Islet of Langerhans (tissue), 1 donor: ENCODE results near the gene PHYHD1.

Experiments
- FAIRE-seq: peaks from one replicate; lab custom pipeline; 2011; peaks lifted over from hg19 to GRCh38; lab: Jason Lieb, UNC

The PHYHD1 gene

DNA sequence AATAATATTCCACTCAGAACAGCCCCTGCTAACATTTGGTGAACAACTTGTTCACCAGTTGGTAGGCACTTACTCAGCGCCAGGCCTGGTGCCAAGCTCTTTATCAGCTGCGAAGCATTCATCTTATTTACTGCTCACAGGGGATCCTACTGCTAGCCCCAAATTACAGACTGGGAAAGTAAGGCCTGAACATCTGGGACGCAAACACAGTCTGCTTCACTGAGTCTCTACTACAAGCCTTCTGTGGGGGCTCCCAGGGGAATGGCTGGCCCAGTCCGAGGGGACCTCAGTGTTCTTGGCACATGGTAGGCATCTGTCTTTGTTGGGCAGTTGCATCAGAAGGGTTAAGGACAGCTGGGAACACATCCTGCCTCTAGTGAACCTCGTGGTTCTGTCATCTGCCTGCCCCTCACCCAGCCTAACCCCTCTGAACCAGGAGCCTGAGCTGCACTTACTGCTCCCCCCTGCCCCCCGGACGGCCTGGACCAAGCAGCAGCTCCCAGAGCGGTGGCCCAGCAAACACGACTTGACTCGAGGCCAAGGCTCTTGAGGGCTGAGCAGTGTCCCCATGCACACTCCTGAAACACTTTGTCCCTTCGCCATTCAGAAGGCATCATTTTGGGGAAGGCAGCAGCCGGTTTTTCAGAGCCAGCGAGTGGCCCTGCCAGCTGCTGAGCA is at the start of gene PHYHD1:
PHYHD1 (plus strand) TSS at position 602 of the 678 bp plus-strand sequence. CDS start 1,342 bp downstream, outside the sequence.
- no peak for FAIRE-seq

DNA sequence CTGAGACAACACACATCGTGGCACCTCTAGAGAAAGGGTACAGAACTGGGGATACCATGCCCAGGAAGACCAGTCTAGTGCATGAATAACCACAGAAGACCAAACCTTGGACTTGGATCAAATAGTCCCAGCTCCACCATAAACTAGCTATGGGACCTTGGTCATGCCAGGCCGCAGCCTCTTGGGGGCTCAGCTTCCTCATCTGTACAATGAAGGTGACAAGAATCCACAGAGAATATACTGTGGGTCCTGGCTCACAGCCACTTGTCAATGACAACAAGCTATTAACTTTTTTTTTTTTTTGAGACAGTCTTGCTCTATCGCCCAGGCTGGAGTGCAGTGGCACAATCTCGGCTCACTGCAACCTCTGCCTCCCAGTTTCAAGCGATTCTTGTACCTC is 42.9 kb upstream of the PHYHD1 start:
- no peak for FAIRE-seq

DNA sequence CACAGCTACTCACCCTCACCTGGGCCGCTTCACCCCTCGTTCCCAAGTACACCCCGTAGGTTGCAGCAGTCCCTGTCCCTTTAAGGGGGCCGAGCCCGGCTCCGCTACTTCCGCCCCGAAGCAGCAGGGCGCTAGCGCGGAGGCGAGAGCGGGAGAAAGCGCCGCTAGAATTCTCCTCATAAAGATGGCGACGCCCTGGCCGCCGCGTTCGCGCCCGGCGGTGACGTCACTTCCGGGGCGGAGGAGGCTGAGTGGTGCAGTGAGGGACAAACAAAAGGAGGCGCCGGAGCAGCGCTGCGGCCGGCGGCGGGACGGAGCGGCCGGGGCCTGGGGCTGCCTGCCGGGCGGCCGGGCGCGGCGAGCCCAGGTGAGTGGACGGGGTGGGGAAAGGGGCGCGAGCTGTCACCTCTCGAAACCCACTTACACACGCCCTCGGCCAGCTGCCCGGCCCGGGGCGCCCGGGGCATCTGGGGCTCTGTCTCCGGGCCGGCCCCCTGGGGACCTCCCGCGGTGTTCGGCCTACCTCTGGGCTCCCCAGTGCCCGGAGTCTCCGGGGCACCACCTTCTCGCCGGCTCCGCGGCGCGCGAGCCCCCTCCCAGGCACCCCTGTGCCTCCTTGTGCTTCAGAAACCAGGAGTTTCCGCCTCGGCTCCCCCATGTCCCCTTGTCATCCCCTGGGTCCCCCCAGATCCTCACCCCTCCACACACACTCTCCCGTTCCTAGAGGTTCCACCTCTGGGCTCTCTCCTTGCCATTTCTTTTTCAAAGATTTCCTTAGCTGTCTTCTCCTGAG is 38.7 kb upstream of the PHYHD1 start, which contains the start of the genes KYAT1 and LRRC8A:
KYAT1 (minus strand) TSS at position 67 of the 793 bp plus-strand sequence. CDS start 36,545 bp downstream, outside the sequence.
LRRC8A (plus strand) TSS at position 250 of the 793 bp plus-strand sequence. CDS start 25,032 bp downstream, outside the sequence.
- no peak for FAIRE-seq

DNA sequence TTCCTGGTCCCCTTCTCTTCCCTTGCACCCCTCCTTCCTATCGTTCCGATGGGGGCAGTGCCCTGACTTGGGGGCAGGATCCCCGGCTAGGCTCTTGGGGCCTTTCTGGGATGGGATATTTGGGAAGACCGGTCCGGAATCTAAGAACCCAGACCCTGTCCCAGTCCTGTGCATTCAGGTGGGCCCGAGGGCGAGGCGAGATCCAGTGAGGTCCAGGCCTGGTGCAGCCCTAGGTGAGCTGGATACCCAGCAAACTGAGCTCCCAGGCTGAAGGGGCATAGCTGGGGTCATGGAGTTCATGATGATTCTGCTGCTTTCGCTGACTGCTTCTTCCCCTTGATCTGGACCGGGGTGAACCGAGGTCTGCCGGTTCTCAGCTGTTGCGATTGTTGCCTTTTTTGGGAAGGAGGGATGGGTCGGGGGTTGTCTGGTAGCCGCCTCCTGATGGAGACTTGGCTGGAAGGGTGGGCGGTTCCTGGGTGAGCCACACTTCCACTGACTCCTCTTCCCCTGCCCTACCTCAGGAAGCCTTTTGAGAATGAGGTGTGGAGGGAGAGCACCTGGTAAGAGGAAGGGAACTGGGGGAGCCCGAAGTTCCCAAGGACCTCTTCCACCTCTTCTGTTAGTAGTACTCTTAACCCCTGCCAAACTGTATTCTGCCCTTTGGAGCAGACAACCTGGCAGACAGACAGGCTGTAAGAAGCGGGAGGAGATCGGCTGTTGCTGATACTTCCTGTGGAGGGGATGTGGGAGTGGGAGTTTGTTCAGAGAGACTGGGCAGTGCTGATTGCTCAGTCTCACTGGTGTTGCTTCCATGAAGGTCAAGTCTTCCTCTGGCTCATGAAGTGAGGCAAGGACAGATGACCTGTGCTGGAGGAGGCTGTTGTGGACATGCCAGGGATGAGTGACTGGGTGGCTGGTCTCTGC is 37.8 kb upstream of the PHYHD1 start:
- no peak for FAIRE-seq

DNA sequence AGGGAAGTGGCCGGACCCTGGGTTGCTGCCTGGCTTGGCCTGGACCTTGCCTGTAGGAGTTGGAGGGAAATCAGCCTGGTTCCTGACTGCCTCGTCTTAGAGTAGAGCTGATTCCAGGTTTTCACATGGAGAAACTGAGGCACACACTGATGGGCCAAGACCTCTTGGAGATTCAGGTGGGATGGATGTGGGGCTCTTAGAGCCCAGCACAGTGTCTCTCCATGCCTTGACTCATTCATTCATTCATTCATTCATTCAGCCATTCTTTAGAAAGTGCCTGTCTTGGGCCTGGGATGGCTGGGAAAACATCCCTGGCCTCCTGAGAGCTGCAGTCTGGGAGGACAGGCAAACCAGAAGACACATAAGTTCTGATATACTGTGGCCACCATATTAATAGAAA is 36.6 kb upstream of the PHYHD1 start:
- FAIRE-seq, result no peak

DNA sequence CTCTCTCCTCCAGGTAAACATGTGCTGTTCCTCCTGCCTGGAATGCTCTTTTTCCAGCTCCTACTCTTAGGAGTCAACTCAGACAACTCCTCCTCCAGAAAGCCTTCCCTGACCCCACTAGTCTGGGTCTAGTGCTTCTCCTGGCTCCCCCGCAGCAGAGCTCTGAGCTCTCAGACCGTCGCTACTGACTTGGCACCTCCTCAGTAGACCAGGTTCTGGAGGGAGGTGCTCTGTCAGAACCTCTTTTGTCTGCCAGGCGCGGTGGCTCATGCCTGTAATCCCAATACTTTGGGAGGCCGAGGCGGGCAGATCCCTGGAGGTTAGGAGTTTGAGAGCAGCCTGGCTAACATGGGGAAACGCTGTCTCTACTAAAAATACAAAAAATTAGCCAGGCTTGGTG is 35.4 kb upstream of the PHYHD1 start:
- FAIRE-seq, result no peak

DNA sequence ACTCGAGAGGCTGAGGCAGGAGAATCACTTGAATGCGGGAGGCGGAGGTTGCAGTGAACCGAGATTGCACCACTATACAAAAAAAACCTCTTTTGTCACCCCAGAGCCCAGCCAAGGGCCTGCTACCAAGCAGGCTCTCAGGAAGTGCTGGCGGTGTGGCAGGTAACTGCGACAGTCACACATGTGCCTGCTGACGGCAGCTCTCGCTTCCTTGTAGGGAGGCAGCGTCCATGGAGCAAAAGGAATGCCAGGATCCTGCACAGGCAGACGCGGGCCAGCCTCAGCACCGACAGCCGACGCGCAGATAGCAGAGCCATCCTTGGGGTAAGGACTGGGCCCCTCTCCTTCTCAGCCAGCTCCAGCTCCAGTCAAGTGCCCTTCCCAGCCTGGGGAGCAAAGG is 35.0 kb upstream of the PHYHD1 start:
- FAIRE-seq, result no peak

DNA sequence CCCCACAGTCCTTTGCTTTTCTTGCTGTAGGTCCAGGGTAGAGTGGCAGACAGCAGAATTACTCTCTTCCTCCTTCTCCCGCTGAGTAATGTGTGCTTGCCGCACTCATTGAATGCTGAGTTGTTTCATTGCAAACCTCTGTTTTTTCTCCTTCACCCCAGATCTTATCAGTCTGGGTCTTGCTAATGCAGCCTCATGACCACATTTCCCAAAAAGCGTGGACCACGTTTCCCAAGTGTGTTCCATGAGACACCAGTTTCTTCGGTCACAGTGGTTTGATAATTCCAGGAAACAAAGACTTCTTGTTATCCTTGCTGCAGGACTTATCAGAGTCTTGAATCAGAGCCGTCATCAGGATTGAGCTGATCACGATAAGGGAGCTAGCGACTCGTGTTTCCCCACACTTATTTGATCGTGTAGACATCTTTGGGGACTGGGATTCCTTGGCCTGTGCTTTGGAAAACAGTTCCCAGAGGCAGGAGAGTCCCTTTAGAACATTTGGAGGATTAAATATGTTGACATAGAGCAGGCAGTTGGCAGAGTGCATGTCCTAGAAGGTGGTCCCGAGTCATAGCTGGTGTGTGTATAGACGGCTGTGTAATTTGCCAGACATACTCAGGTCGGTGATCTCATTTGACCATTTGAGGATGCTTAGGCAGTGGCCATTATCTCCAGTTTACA is 34.4 kb upstream of the PHYHD1 start:
- no peak for FAIRE-seq

DNA sequence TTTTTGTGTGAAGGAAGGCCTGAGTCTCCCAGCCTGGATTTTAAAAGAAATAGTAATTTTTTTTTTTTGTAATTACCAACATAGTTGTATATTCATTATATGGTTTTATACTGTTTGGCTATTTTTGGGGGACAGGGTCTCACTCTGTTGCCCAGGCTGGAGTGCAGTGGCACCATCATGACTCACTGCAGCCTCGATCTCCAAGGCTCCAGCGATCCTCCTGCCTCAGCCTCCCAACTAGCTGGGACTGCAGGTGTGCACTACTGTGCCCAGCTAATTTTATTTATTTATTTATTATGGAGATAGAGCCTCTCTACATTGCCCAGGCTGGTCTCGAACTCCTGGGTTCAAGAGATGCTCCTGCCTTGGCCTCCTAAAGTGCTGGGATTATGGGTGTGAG is 33.7 kb upstream of the PHYHD1 start:
- no peak for FAIRE-seq

DNA sequence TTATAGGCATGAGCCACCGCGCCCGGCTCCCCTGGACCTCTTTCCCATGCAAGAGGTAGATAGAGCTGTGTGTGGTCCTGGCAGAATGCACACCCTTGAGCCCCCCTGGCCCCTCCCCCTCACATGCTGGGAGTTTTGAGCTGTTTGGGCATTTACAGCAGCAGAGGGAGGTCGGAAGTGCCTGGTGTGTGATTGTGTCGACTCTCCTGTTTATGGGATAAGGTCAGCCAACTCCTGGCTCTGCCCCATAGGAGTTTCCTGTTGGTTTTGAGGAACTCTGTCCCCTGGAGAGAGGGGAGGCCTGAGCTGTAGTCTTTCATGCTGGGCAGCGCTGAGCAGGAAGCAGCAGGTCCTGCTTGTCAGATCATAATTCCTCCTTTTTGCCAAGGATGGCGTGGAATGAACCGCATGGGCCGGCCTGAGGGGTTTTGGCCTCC is 32.9 kb upstream of the PHYHD1 start:
- FAIRE-seq, result no peak

DNA sequence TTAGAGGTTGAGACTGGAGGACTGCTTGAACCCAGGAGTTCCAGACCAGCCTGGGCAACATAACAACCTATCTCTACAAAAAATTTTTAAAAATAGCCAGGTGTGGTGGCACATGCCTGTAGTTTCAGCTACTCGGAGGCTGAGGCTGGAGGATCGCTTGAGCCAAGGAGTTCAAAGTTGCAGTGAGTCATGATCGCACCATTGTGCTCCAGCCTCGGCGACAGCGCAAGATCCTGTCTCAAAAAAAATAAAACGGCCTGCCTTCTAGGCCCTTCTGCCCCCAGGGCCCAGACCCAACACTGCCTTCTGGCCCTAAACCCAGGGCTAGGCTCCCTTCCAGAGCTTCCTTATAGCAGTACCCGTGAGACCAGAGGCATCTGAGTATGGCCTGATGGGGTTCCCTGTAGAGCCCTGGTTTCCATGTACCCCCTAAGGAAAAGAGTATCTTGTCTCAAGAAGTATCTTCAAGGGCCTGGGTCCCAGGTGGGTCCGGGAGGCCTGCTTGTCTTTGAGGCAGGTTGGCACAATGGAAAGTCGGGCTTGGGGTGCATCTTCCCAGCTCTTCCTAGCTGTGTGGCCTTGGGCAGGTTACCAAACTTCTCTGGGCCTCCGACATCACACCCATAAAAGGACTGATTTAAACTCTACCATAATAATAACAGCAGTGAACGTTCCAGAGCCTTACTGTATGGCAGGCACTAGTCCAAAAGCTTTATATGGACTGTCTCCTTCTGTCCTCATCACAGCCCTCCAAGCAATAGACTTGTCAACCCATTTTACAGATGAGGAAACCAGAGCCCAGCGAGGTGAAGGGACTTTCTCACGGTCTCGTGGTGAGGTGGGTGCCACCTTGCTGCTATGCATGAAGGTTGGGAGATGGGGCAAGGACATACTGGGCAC is 29.2 kb upstream of the PHYHD1 start:
- FAIRE-seq, result no peak

DNA sequence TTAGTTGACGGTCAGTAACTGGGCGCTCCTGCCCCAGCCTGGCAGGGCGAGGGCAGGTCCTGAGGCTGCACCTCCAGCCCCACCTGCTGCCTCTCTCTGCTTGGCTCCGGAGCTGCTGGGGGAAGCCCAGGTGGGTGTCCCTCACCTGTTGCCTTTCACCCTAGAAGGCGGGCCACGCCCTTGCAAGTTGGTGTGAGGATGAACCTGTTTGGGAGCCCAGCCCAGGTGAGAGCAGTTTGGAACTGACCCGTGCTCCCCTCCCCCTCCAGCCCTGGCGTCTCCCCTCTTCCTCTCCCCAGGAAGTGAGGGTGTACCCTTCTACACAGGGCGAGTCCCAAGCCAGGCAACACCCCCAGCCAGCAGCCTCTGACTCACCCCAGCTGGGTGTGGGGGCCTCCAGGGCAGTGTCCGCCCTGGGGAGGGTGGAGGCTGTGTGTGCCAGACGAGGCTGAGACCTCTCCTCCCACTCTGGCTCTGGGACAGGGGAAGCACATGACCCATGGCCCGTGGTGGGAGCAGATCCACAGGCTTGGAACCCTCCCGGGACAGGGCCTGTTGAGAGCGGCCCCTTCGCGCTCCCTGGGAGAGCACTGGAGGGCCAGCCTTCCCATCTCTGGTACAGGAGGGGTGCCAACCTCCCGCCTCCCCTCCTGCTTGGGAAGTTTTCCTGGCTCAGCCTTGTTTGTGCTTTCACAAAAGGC is 28.4 kb upstream of the PHYHD1 start:
- FAIRE-seq, result no peak

DNA sequence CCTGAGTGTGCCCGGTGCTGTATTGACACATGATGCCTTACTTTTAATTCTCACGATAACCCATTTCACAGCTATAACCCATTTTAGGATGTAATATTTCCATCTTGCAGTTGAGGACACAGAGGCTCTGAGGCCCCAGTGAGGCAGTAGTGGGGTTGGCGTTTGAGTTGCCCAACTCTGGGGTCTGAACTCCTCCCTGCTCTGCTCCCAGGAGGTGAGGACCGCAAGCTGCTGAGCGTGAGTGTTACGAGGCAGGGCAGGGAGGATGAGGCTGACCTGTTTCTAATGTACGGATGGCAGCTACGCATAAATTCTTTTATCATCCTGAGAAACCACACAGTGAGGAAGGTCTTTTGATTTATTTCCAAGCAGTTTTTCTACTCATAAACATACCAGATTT is 27.4 kb upstream of the PHYHD1 start:
- FAIRE-seq, result no peak

DNA sequence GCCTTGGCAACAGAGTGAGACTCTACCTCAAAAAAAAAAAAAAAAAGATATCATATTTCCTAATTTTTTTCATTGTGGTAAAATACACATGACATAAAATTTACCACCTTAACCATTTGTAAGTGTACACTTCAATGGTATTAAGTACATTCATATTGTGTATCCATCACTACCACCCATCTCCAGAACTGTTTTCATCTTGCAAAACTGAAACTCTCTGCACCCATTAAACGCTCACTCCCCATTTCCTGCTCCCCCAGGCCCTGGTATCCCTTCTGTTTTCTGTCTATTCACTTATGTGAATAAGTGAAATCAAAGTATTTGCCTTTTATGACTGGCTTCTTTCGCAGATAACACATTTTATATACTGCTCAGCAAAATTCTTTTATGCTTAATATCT is 26.0 kb upstream of the PHYHD1 start:
- no peak for FAIRE-seq

DNA sequence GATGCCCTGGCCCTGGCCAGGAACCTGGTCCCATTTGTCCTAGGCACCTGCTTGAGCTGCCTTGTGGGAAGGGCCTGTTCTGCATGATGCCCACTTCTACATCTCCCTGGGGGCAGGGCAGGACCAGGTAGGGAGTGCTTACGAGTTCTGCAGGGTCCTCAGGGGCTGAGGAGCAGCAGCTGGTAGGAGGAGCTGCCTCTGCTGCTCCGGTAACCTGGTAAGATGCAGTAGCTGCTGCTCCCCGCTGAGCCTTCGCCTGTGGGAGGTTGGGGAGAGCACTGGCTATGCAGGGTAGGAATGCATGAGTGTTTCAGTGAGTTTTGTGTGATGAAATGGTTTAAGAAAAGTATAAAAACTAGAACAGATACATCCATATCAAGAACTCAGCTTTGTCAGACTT is 25.2 kb upstream of the PHYHD1 start:
- no peak for FAIRE-seq

DNA sequence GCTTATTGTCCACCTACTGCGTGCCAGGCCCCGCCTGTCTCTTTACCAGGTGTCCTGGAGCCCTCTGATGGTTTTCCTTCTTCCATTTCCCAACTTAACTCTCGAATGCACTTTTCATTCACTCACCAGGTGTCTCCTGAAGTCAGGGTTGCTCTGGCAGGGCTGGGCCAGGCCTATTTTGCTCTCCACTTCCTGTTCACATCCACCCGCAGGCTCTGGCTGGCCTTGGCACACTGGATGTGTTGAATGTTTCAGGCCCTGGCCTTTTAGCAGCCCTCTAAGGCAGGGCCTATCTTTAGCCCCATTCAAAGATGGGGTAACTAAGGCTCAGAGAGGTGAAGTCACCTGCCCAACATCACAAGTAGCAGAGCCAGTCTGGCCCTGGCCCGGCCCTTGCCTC is 22.4 kb upstream of the PHYHD1 start:
- no peak for FAIRE-seq

DNA sequence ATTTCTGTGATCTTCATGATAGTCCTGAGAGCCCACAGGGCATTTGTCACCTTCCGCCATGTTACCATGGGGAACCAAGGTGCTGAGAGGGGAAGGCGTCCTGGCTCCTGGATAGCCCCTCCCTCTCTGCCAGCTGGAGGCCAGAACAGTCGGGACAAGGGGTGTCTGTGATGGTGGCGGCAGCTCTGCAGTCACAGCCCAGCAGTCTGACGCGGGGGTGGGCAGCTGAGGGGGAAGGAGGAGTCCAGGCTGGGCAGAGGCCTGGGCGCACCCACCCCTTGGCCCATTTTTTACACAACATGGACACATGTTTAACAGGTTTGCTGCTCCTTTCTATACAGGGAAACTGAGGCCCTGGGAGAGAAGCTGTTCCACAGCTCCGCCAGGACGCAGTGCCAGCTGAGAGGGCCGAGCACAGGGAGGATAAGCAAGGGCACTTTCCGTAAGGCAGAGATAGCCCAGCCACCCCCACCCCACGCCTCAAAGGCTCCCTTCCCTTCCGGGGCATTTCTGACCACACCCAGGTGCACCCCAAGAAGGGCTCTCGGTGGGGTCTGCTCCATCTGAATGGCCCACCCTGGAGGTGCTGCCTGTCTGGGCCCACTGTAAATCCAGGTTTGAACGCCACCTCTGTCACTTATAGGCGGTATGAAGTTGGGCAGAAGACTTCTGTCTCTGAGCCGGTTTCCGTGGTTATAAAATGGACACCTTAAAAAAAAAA is 21.8 kb upstream of the PHYHD1 start:
- FAIRE-seq, result no peak

DNA sequence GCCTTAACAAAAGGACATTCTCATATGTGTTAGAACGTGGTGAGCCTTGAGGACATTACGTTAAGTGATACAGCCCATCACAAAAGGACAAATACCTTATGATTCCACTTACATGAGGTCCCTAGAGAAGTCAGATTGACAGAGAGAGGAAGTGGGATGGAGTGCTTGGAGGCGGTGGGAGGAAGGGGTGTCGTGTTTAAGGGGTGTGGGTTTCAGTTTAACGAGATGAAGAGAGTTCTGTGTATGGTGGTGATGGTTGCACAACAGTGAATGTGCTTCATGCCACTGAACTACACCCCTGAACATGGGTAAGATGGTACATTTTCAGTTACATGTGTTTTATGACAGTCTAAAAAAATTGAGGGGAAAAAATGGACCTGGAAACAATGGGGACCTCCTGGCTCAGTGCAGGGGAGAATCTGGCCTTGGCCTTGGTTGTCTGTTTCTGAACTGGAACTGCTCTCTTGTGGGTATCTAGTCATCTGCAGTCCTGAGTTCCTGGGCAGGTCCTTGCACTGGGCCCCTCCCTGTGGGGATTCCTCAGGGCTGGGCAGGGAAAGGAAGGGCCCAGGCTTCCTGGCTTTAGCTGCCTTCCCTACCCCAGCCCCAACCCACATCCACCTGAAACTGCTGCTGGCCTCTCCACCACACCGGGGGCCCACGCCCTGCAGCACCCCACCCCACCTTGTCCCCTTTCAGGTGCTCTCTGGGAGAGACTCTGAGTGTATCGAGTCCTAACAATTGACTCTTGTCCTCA is 21.0 kb upstream of the PHYHD1 start:
- no peak for FAIRE-seq

DNA sequence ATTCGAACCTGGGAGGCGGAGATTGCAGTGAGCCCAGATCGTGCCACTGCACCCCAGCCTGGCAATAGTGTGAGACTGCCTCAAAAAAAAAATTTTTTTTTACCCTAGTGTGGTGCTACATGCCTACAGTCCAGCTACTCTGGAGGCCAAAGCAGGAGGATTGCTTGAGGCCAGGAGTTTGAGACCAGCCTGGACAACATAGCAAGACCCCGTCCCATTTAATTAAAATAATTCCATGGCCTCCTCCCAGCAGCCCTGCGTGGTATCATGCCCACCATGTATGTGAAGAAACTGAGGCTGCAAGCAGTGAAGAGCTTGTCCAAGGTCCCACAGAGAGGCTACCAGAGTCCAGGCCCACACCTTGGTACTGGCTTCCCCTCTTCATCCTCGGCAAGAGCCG is 19.4 kb upstream of the PHYHD1 start:
- no peak for FAIRE-seq
